WTC11 (cell line): Measurements from ENCODE around the gene PCSK2. TPM values are rescaled to one million over a fixed set of nuclear protein-coding genes. Genes with fewer than 3 reads are reported as not detected.

ENCODE experiments used
- ATAC-seq: fragments of 200-7000 bp; cut with Tn5 transposase; 2 replicates; pipeline ENCODE4 v1.10.0; 2021; ENCODE audit warnings: mild to moderate bottlenecking, moderate library complexity
- CTCF ChIA-PET: fragments of 300-600 bp; sonication (Branson Sonifier 250); formaldehyde crosslinking; loops from one replicate; lab custom pipeline; 2021; ENCODE audit warnings: antibody characterized with exemption; lab: Charles Lee
- POLR2A ChIA-PET: fragments of 350-600 bp; sonication (Branson Sonifier 250); formaldehyde crosslinking; loops from one replicate; lab custom pipeline; 2021; ENCODE audit warnings: antibody characterized with exemption; lab: Charles Lee
- DNase-seq: peaks from one replicate; pipeline ENCODE4 v3.0.0; 2021; ENCODE audit warnings: low spot score
- H3K27ac Mint-ChIP-seq: 2 replicates; pipeline ENCODE4 v1.8.0; 2021; ENCODE audit warnings: mixed read lengths
- H3K27me3 Mint-ChIP-seq: 2 replicates; pipeline ENCODE4 v1.8.0; 2021; ENCODE audit warnings: low read depth, mild to moderate bottlenecking, moderate library complexity, mixed read lengths
- H3K36me3 Mint-ChIP-seq: 2 replicates; pipeline ENCODE4 v1.8.0; 2021; ENCODE audit warnings: mixed read lengths
- H3K4me1 Mint-ChIP-seq: 2 replicates; pipeline ENCODE4 v1.8.0; 2022; ENCODE audit warnings: mixed read lengths
- H3K4me3 Mint-ChIP-seq: 2 replicates; pipeline ENCODE4 v1.8.0; 2021; ENCODE audit warnings: mild to moderate bottlenecking, moderate library complexity, mixed read lengths
- H3K9me3 Mint-ChIP-seq: 2 replicates; pipeline ENCODE4 v1.8.0; 2021; ENCODE audit warnings: mixed read lengths
- CREB1 ChIP-seq: sonication (generic); formaldehyde crosslinking; IDR thresholded peaks from 2 replicates; pipeline ENCODE4 v1.8.0; 2023; ENCODE audit warnings: mild to moderate bottlenecking, missing genetic modification reagents
- EMX1 ChIP-seq: fragments of 250-450 bp; sonication (Bioruptor Pico); IDR thresholded peaks from 2 replicates; pipeline ENCODE4 v1.8.0; 2021; ENCODE audit warnings: mild to moderate bottlenecking
- FOXJ3 ChIP-seq: sonication (generic); formaldehyde crosslinking; IDR thresholded peaks from 2 replicates; pipeline ENCODE4 v1.9.0; 2021; ENCODE audit warnings: missing genetic modification reagents, mild to moderate bottlenecking, borderline replicate concordance
- GTF2I ChIP-seq: fragments of 250-450 bp; sonication (Bioruptor Pico); conservative IDR thresholded peaks from 2 replicates; pipeline ENCODE4 v1.4.0; 2021; ENCODE audit warnings: mild to moderate bottlenecking
- IRF2 ChIP-seq: sonication (generic); formaldehyde crosslinking; IDR thresholded peaks from 2 replicates; pipeline ENCODE4 v1.8.0; 2022; ENCODE audit warnings: low read depth, missing genetic modification reagents, borderline replicate concordance
- JAZF1 ChIP-seq: fragments of 250-450 bp; sonication (Bioruptor Pico); IDR thresholded peaks from 2 replicates; pipeline ENCODE4 v1.9.0; 2021; ENCODE audit warnings: moderate library complexity, mild to moderate bottlenecking, inconsistent platforms
- NFYB ChIP-seq: sonication (generic); formaldehyde crosslinking; conservative IDR thresholded peaks from 2 replicates; pipeline ENCODE4 v1.8.0; 2022; ENCODE audit warnings: low read depth, missing genetic modification reagents
- OVOL2 ChIP-seq: fragments of 250-450 bp; sonication (Bioruptor Pico); IDR thresholded peaks from 2 replicates; pipeline ENCODE4 v1.9.0; 2021; ENCODE audit warnings: mild to moderate bottlenecking, borderline replicate concordance
- PRRX2 ChIP-seq: fragments of 250-450 bp; sonication (Bioruptor Pico); IDR thresholded peaks from 2 replicates; pipeline ENCODE4 v1.8.0; 2021; ENCODE audit warnings: mild to moderate bottlenecking
- RELA ChIP-seq: sonication (generic); formaldehyde crosslinking; IDR thresholded peaks from 2 replicates; pipeline ENCODE4 v1.8.1; 2022; ENCODE audit warnings: missing genetic modification reagents, mild to moderate bottlenecking, borderline replicate concordance
- SMAD3 ChIP-seq: sonication (generic); formaldehyde crosslinking; IDR thresholded peaks from 2 replicates; pipeline ENCODE4 v1.8.0; 2022; ENCODE audit warnings: missing genetic modification reagents, mild to moderate bottlenecking, borderline replicate concordance
- SMAD4 ChIP-seq: sonication (generic); formaldehyde crosslinking; IDR thresholded peaks from 2 replicates; pipeline ENCODE4 v1.8.0; 2022; ENCODE audit warnings: mild to moderate bottlenecking, missing genetic modification reagents
- ZNF416 ChIP-seq: fragments of 250-450 bp; sonication (Bioruptor Pico); IDR thresholded peaks from 2 replicates; pipeline ENCODE4 v1.9.0; 2021; ENCODE audit warnings: mild to moderate bottlenecking, inconsistent platforms
- total RNA-seq: library from RNA; stranded (reverse); gene quantifications from 3 replicates; pipeline ENCODE4 v1.2.3, GENCODE V29; 2021
- TF ChIP-seq, protein P1 (sequence below): fragments of 250-450 bp; sonication (Bioruptor Pico); IDR thresholded peaks from 2 replicates; pipeline ENCODE4 v1.8.0; 2021; ENCODE audit warnings: mild to moderate bottlenecking
- TF ChIP-seq, protein P2 (sequence below): sonication (generic); formaldehyde crosslinking; conservative IDR thresholded peaks from 2 replicates; pipeline ENCODE4 v1.8.1; 2023; ENCODE audit warnings: mild to moderate bottlenecking, low read depth, missing genetic modification reagents, moderate library complexity
- TF ChIP-seq, protein P3 (sequence below): sonication (generic); formaldehyde crosslinking; IDR thresholded peaks from 2 replicates; pipeline ENCODE4 v1.8.1; 2023; ENCODE audit warnings: mild to moderate bottlenecking, moderate library complexity, missing genetic modification reagents
- TF ChIP-seq, protein P4 (sequence below): sonication (generic); formaldehyde crosslinking; IDR thresholded peaks from 2 replicates; pipeline ENCODE4 v1.8.1; 2023; ENCODE audit warnings: mild to moderate bottlenecking, missing genetic modification reagents
- TF ChIP-seq, protein P5 (sequence below): sonication (generic); formaldehyde crosslinking; IDR thresholded peaks from 2 replicates; pipeline ENCODE4 v1.8.0; 2022; ENCODE audit warnings: missing genetic modification reagents
- TF ChIP-seq, protein P6 (sequence below): sonication (generic); formaldehyde crosslinking; IDR thresholded peaks from 2 replicates; pipeline ENCODE4 v1.8.0; 2023; ENCODE audit warnings: missing genetic modification reagents, mild to moderate bottlenecking, borderline replicate concordance

Gene PCSK2
- total RNA-seq, 1 experiment from 2014 or later, result 0.74 TPM

DNA sequence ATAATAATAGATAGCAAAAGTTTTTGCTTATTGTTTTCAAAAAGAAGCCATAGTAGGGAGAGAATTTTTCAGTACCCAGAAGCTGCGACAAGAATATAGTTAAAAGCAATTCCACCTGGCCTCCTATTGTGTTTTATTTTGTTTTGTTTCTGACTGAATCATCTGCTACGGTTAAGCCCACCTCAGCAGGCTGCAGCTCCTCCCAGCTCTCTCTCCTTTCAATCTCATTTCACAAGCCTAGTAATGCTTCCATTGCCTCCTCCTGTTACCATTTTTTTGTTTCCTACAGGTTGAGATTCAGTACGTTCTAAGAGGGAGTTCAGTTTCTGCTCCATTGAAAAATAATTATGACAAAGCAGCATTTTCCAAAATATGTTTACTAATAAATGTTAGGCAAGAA, 77.9 kb downstream of the PCSK2 start (continued):
- TF ChIP-seq JAZF1 (no peak), ZNF416 (CRISPR knock-in tag) (no peak), FOXJ3 (CRISPR knock-in tag) (no peak)
- TF ChIP-seq, protein P1, sequence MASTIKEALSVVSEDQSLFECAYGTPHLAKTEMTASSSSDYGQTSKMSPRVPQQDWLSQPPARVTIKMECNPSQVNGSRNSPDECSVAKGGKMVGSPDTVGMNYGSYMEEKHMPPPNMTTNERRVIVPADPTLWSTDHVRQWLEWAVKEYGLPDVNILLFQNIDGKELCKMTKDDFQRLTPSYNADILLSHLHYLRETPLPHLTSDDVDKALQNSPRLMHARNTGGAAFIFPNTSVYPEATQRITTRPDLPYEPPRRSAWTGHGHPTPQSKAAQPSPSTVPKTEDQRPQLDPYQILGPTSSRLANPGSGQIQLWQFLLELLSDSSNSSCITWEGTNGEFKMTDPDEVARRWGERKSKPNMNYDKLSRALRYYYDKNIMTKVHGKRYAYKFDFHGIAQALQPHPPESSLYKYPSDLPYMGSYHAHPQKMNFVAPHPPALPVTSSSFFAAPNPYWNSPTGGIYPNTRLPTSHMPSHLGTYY (CRISPR knock-in tag), result no peak

DNA sequence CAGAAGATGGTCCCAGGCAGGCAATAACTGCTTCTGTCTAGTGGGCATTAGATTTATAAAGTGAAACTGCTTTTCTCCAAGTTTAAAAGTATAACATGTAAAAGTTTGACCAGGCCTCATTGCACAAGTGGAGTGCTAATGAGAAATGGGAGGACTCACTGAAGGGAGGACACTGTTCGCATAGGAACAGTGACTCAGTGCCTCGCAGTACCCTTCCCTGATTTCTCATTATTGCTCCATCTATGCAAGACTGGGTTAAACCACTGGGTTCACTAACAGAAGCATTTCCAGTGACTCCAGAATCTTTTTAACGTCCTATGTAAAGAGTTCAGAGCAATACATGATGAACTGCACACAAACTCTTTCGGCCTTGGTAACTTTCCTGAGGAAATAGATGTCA, 79.6 kb downstream of the PCSK2 start:
- CTCF ChIA-PET, result no interaction called here
- Mint-ChIP-seq H3K4me1 (peaks cover 15% of the 10 kb centered on the region), H3K36me3 (no peaks in the 10 kb centered on the region), H3K27me3 (no peaks in the 10 kb centered on the region), H3K9me3 (peaks cover 16% of the 10 kb centered on the region), H3K27ac (no peak overlapping the region), H3K4me3 (no peak overlapping the region)
- DNase-seq (no peak), ATAC-seq (no peak)
- POLR2A ChIA-PET, result no interaction called here
- TF ChIP-seq, protein P2, sequence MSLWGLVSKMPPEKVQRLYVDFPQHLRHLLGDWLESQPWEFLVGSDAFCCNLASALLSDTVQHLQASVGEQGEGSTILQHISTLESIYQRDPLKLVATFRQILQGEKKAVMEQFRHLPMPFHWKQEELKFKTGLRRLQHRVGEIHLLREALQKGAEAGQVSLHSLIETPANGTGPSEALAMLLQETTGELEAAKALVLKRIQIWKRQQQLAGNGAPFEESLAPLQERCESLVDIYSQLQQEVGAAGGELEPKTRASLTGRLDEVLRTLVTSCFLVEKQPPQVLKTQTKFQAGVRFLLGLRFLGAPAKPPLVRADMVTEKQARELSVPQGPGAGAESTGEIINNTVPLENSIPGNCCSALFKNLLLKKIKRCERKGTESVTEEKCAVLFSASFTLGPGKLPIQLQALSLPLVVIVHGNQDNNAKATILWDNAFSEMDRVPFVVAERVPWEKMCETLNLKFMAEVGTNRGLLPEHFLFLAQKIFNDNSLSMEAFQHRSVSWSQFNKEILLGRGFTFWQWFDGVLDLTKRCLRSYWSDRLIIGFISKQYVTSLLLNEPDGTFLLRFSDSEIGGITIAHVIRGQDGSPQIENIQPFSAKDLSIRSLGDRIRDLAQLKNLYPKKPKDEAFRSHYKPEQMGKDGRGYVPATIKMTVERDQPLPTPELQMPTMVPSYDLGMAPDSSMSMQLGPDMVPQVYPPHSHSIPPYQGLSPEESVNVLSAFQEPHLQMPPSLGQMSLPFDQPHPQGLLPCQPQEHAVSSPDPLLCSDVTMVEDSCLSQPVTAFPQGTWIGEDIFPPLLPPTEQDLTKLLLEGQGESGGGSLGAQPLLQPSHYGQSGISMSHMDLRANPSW, result no peak
- TF ChIP-seq, protein P3, sequence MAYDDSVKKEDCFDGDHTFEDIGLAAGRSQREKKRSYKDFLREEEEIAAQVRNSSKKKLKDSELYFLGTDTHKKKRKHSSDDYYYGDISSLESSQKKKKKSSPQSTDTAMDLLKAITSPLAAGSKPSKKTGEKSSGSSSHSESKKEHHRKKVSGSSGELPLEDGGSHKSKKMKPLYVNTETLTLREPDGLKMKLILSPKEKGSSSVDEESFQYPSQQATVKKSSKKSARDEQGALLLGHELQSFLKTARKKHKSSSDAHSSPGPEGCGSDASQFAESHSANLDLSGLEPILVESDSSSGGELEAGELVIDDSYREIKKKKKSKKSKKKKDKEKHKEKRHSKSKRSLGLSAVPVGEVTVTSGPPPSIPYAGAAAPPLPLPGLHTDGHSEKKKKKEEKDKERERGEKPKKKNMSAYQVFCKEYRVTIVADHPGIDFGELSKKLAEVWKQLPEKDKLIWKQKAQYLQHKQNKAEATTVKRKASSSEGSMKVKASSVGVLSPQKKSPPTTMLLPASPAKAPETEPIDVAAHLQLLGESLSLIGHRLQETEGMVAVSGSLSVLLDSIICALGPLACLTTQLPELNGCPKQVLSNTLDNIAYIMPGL (CRISPR knock-in tag), result no peak
- TF ChIP-seq, protein P4, sequence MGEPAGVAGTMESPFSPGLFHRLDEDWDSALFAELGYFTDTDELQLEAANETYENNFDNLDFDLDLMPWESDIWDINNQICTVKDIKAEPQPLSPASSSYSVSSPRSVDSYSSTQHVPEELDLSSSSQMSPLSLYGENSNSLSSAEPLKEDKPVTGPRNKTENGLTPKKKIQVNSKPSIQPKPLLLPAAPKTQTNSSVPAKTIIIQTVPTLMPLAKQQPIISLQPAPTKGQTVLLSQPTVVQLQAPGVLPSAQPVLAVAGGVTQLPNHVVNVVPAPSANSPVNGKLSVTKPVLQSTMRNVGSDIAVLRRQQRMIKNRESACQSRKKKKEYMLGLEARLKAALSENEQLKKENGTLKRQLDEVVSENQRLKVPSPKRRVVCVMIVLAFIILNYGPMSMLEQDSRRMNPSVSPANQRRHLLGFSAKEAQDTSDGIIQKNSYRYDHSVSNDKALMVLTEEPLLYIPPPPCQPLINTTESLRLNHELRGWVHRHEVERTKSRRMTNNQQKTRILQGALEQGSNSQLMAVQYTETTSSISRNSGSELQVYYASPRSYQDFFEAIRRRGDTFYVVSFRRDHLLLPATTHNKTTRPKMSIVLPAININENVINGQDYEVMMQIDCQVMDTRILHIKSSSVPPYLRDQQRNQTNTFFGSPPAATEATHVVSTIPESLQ (CRISPR knock-in tag), result no peak
- TF ChIP-seq EMX1 (CRISPR knock-in tag), result no peak
- no peak for TF ChIP-seq IRF2 (CRISPR knock-in tag)
- TF ChIP-seq, protein P5, sequence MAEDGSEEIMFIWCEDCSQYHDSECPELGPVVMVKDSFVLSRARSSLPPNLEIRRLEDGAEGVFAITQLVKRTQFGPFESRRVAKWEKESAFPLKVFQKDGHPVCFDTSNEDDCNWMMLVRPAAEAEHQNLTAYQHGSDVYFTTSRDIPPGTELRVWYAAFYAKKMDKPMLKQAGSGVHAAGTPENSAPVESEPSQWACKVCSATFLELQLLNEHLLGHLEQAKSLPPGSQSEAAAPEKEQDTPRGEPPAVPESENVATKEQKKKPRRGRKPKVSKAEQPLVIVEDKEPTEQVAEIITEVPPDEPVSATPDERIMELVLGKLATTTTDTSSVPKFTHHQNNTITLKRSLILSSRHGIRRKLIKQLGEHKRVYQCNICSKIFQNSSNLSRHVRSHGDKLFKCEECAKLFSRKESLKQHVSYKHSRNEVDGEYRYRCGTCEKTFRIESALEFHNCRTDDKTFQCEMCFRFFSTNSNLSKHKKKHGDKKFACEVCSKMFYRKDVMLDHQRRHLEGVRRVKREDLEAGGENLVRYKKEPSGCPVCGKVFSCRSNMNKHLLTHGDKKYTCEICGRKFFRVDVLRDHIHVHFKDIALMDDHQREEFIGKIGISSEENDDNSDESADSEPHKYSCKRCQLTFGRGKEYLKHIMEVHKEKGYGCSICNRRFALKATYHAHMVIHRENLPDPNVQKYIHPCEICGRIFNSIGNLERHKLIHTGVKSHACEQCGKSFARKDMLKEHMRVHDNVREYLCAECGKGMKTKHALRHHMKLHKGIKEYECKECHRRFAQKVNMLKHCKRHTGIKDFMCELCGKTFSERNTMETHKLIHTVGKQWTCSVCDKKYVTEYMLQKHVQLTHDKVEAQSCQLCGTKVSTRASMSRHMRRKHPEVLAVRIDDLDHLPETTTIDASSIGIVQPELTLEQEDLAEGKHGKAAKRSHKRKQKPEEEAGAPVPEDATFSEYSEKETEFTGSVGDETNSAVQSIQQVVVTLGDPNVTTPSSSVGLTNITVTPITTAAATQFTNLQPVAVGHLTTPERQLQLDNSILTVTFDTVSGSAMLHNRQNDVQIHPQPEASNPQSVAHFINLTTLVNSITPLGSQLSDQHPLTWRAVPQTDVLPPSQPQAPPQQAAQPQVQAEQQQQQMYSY (CRISPR knock-in tag), result no peak
- TF ChIP-seq GTF2I (CRISPR knock-in tag), result no peak
- TF ChIP-seq, protein P6, sequence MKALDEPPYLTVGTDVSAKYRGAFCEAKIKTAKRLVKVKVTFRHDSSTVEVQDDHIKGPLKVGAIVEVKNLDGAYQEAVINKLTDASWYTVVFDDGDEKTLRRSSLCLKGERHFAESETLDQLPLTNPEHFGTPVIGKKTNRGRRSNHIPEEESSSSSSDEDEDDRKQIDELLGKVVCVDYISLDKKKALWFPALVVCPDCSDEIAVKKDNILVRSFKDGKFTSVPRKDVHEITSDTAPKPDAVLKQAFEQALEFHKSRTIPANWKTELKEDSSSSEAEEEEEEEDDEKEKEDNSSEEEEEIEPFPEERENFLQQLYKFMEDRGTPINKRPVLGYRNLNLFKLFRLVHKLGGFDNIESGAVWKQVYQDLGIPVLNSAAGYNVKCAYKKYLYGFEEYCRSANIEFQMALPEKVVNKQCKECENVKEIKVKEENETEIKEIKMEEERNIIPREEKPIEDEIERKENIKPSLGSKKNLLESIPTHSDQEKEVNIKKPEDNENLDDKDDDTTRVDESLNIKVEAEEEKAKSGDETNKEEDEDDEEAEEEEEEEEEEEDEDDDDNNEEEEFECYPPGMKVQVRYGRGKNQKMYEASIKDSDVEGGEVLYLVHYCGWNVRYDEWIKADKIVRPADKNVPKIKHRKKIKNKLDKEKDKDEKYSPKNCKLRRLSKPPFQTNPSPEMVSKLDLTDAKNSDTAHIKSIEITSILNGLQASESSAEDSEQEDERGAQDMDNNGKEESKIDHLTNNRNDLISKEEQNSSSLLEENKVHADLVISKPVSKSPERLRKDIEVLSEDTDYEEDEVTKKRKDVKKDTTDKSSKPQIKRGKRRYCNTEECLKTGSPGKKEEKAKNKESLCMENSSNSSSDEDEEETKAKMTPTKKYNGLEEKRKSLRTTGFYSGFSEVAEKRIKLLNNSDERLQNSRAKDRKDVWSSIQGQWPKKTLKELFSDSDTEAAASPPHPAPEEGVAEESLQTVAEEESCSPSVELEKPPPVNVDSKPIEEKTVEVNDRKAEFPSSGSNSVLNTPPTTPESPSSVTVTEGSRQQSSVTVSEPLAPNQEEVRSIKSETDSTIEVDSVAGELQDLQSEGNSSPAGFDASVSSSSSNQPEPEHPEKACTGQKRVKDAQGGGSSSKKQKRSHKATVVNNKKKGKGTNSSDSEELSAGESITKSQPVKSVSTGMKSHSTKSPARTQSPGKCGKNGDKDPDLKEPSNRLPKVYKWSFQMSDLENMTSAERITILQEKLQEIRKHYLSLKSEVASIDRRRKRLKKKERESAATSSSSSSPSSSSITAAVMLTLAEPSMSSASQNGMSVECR (CRISPR knock-in tag), result no peak
- no peak for TF ChIP-seq SMAD4 (CRISPR knock-in tag)
- no peak for TF ChIP-seq CREB1 (CRISPR knock-in tag)
- TF ChIP-seq, protein P1 (CRISPR knock-in tag), result no peak
- no peak for TF ChIP-seq PRRX2 (CRISPR knock-in tag)
- no peak for TF ChIP-seq FOXJ3 (CRISPR knock-in tag)
- no peak for TF ChIP-seq RELA (CRISPR knock-in tag)
- no peak for TF ChIP-seq SMAD3 (CRISPR knock-in tag)
- no peak for TF ChIP-seq NFYB (CRISPR knock-in tag)
- no peak for TF ChIP-seq OVOL2 (CRISPR knock-in tag)
